ENCODE measurements around the gene SINHCAF.

- TF ChIP-seq CTCF (IDR thresholded peaks at IDR 0.05) (no peak), POLR2A (IDR thresholded peaks at IDR 0.05) (no peak)
Measured at GRCh38 chr12:31315784-31316465, 10.0 kb downstream of the SINHCAF start.
